ENCODE results near the gene HIF1A.

The HIF1A gene

GRCh38 chr14:61769893-61770292 is 74.6 kb downstream of the HIF1A start:
- in situ Hi-C loops (cut with MboI; ENCODE audit: low sequenced_read_pairs) = no loop called here

GRCh38 chr14:61774861-61775260 is 79.5 kb downstream of the HIF1A start:
- in situ Hi-C loops (cut with MboI; ENCODE audit: low sequenced_read_pairs) = no loop called here

- in situ Hi-C loops (cut with MboI; ENCODE audit: low sequenced_read_pairs) = no loop called here
Measured at GRCh38 chr14:61780125-61780524, 84.8 kb downstream of the HIF1A start.

- in situ Hi-C loops (cut with MboI; ENCODE audit: low sequenced_read_pairs) = no loop called here
Measured at GRCh38 chr14:61797309-61797708, 102.0 kb downstream of the HIF1A start.

Measured in HL-60/S4 treated with retinoic acid at 250 ng/mL for 4 days and 3 days (cell line).